Endothelial cell of umbilical vein (primary cell): ENCODE data around the gene ZMYND11. TPM values are rescaled to one million over a fixed set of nuclear protein-coding genes. Genes with fewer than 3 reads are reported as not detected.

Source experiments
- BruUV-seq: library from RNA; stranded (reverse); fragments of 400-500 nt; replicated peaks from 2 replicates; lab custom pipeline; 2021; lab: Mats Ljungman, UMichigan
- CTCF ChIA-PET: fragments of 300-600, 350-600 bp; sonication (Branson Sonifier 250); formaldehyde crosslinking; loops from one replicate; lab custom pipeline; 2021; ENCODE audit warnings: antibody characterized with exemption, inconsistent platforms; lab: Charles Lee
- POLR2A ChIA-PET: fragments of 300-600, 350-600 bp; sonication (Branson Sonifier 250); formaldehyde crosslinking; loops from one replicate; lab custom pipeline; 2021; ENCODE audit warnings: antibody characterized with exemption, inconsistent platforms; lab: Charles Lee
- DNase-seq: peaks from one replicate; pipeline ENCODE4 v3.0.0-alpha.2; 2011; ENCODE audit warnings: low read depth, low spot score
- FAIRE-seq: peaks from 2 replicates; lab custom pipeline; 2011; peaks lifted over from hg19 to GRCh38; lab: Jason Lieb, UNC
- H2AFZ ChIP-seq: 2 replicates; pipeline ENCODE4 v1.6.0; 2012; ENCODE audit warnings: low read depth, low read length, control low read depth, inconsistent platforms
- H3K27ac ChIP-seq: 2 replicates; pipeline ENCODE4 v1.5.1; 2011; ENCODE audit warnings: low read depth, mild to moderate bottlenecking, control low read depth, low read length, moderate library complexity; ENCODE audit not compliant: insufficient read depth
- H3K27me3 ChIP-seq, 2 experiments: 2 replicates each; pipeline versions ENCODE4 v1.6.0 to v1.6.1; 2011; ENCODE audit warnings: low read length in 2 of 2, mixed read lengths in 1 of 2; ENCODE audit not compliant: control insufficient read depth in 2 of 2, insufficient read depth in 2 of 2
- H3K36me3 ChIP-seq, 2 experiments: 2 replicates in 1 of 2; 3 replicates in 1 of 2; pipeline ENCODE4 v1.5.1; 2011; ENCODE audit warnings: low read length in 2 of 2, mild to moderate bottlenecking in 1 of 2, moderate library complexity in 1 of 2; ENCODE audit not compliant: control insufficient read depth in 2 of 2, insufficient read depth in 2 of 2; ENCODE audit errors: extremely low read depth in 1 of 2
- H3K4me1 ChIP-seq: 3 replicates; pipeline ENCODE4 v1.5.1; 2011; ENCODE audit warnings: mild to moderate bottlenecking, low read length; ENCODE audit not compliant: control insufficient read depth, insufficient read depth; ENCODE audit errors: extremely low read depth
- H3K4me2 ChIP-seq: 2 replicates; pipeline ENCODE4 v1.6.1; 2011; ENCODE audit warnings: low read length, control low read depth, mixed read lengths; ENCODE audit not compliant: insufficient read depth
- H3K4me3 ChIP-seq, 3 experiments: fragments of 200-600 bp in 1 of 3; sonication (generic), shearing (Covaris generic) in 1 of 3; replicated peaks in 1 of 3; 2 replicates each; pipeline ENCODE4 v1.5.1; 2011 to 2016; ENCODE audit warnings: control low read depth in 3 of 3, low read length in 3 of 3, mild to moderate bottlenecking in 2 of 3, inconsistent platforms in 1 of 3, low read depth in 1 of 3, moderate library complexity in 1 of 3; ENCODE audit not compliant: insufficient read depth in 1 of 3
- H3K79me2 ChIP-seq: 2 replicates; pipeline ENCODE4 v1.6.0; 2012; ENCODE audit warnings: low read length, inconsistent platforms; ENCODE audit not compliant: control insufficient read depth, insufficient read depth
- H3K9ac ChIP-seq: replicated peaks from 2 replicates; pipeline ENCODE3; 2011; ENCODE audit warnings: low read length, control low read depth; ENCODE audit not compliant: insufficient read depth; ENCODE audit errors: extremely low read depth
- H3K9me1 ChIP-seq: replicated peaks from 3 replicates; pipeline ENCODE4 v1.6.0; 2011; ENCODE audit warnings: mild to moderate bottlenecking, low read length; ENCODE audit not compliant: control insufficient read depth, insufficient read depth; ENCODE audit errors: extremely low read depth
- H3K9me3 ChIP-seq: replicated peaks from 2 replicates; pipeline ENCODE4 v1.5.1; 2012; ENCODE audit warnings: low read length, inconsistent platforms; ENCODE audit not compliant: control insufficient read depth, insufficient read depth
- H4K20me1 ChIP-seq: replicated peaks from 2 replicates; pipeline ENCODE3; 2011; ENCODE audit warnings: mild to moderate bottlenecking, low read length; ENCODE audit not compliant: control insufficient read depth, insufficient read depth; ENCODE audit errors: extremely low read depth
- EZH2 ChIP-seq: IDR thresholded peaks from 2 replicates; pipeline ENCODE4 v1.6.1; 2012; ENCODE audit warnings: borderline replicate concordance, low read depth, mild to moderate bottlenecking, moderate library complexity, low read length, inconsistent platforms; ENCODE audit not compliant: severe bottlenecking
- FOS ChIP-seq: IDR thresholded peaks from 2 replicates; pipeline ENCODE4 v1.6.1; 2011; ENCODE audit warnings: mild to moderate bottlenecking, low read length, moderate library complexity, borderline replicate concordance; ENCODE audit not compliant: insufficient read depth
- GATA2 ChIP-seq: IDR thresholded peaks from 2 replicates; pipeline ENCODE4 v1.7.0; 2011; ENCODE audit warnings: low read depth, mild to moderate bottlenecking, moderate library complexity, mixed read lengths, low read length; ENCODE audit not compliant: insufficient read length, insufficient read depth
- JUN ChIP-seq: IDR thresholded peaks from 2 replicates; pipeline ENCODE4 v1.6.1; 2011; ENCODE audit warnings: borderline replicate concordance, low read depth; ENCODE audit not compliant: insufficient read length, insufficient read depth
- MYC ChIP-seq: IDR thresholded peaks from one replicate; pipeline ENCODE4 v1.6.1; 2011; ENCODE audit warnings: mild to moderate bottlenecking, low read depth, low read length
- POLR2A ChIP-seq: IDR thresholded peaks from 2 replicates; pipeline ENCODE4 v1.6.1; 2012; ENCODE audit warnings: low read depth, mild to moderate bottlenecking, control low read depth, low read length
- POLR2AphosphoS5 ChIP-seq: IDR thresholded peaks from 2 replicates; pipeline ENCODE4 v1.6.1; 2012; ENCODE audit warnings: low read depth, mild to moderate bottlenecking, control low read depth, low read length, moderate library complexity; ENCODE audit not compliant: insufficient read depth
- dilution Hi-C: fragments of 300-500 bp; cut with MboI; formaldehyde crosslinking; loops from one replicate; pipeline ENCODE4 v1.15.0; 2019; ENCODE audit warnings: low sequenced_read_pairs; ENCODE audit not compliant: extremely low pct_ligation_motif_present
- intact Hi-C: fragments of 100-400 bp; cut with micrococcal nuclease; formaldehyde crosslinking; loops from one replicate; pipeline ENCODE4 v1.10.0; 2022
- polyA plus RNA-seq, 4 experiments: library from polyadenylated mRNA; depleted of rRNA in 3 of 4; stranded (reverse) in 3 of 4; unstranded in 1 of 4; fragments of >200 nt; gene quantifications; 2 replicates each; pipeline versions ENCODE4 v1.2.1 to v1.2.3, GENCODE V29; 2011 to 2012; ENCODE audit warnings: missing spikeins in 1 of 4
- total RNA-seq: library from RNA; stranded (reverse); gene quantifications from 2 replicates; pipeline ENCODE4 v1.2.3, GENCODE V29; 2021
- TF ChIP-seq, protein P1 (sequence below): IDR thresholded peaks from 2 replicates; pipeline ENCODE4 v1.6.1; 2011; ENCODE audit not compliant: insufficient read depth, insufficient read length
- TF ChIP-seq, protein P2 (sequence below), 2 donors: IDR thresholded peaks; 1 replicate in 1 of 2; 2 replicates in 1 of 2; pipeline ENCODE4 v1.5.1; 2011; ENCODE audit warnings: low read length in 2 of 2, mild to moderate bottlenecking in 2 of 2, moderate library complexity in 2 of 2, control low read depth in 1 of 2, inconsistent platforms in 1 of 2, low read depth in 1 of 2; ENCODE audit not compliant: insufficient read depth in 1 of 2; ENCODE audit errors: extremely low read depth in 1 of 2

Gene ZMYND11
- total and polyA plus RNA-seq, 2 donors (not counting 3 experiments of a cell fraction or from before 2014, with no cell fraction given), result 17.0 to 56.0 TPM

DNA sequence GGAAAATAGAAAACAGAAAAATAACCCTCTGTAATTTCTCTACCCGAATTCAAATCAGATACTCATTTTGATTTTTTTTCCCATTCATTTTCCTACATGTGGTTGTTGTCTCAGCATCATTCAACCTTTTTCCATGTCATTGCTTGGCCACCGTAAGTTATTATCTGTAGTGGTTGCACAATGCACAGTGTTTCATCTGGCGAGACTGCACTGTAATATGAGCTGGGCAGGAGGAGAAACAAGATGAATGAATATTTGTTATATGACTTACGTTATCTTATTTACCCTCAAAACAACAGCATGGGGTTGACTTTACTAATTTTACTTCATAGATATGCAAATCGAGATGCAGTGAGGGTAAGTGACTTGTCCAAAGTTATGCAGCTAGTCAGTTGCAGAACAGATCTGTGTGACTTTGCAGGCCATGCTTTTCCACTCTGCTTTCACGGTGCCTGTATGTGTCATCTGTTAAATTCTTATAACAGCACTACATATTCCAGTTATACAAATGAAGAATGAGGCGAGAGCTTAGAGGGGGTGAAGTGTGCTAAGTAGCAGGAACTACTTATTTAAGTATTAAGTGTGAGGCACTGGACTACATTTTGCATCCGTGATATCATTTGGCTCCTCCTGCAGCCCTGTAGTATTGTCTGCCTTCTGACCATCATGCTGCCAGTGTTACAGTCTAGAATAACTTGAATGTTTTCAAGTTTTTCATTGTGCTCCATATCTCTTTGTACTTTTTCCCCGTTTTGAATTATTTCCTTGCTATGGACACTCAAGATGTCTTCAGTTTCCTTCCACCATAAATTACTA is 56.7 kb downstream of the ZMYND11 start:
- CTCF ChIA-PET, result no interaction called here
- H3K79me2 ChIP-seq, result peaks cover 15% of the 10 kb centered on the region
- no peak overlapping the region for H3K9ac ChIP-seq
- no peaks in the 10 kb centered on the region for H3K27me3 ChIP-seq
- H3K27ac ChIP-seq, result no peak overlapping the region
- TF ChIP-seq, protein P1, sequence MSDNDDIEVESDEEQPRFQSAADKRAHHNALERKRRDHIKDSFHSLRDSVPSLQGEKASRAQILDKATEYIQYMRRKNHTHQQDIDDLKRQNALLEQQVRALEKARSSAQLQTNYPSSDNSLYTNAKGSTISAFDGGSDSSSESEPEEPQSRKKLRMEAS, result no peak
- TF ChIP-seq, protein P2, sequence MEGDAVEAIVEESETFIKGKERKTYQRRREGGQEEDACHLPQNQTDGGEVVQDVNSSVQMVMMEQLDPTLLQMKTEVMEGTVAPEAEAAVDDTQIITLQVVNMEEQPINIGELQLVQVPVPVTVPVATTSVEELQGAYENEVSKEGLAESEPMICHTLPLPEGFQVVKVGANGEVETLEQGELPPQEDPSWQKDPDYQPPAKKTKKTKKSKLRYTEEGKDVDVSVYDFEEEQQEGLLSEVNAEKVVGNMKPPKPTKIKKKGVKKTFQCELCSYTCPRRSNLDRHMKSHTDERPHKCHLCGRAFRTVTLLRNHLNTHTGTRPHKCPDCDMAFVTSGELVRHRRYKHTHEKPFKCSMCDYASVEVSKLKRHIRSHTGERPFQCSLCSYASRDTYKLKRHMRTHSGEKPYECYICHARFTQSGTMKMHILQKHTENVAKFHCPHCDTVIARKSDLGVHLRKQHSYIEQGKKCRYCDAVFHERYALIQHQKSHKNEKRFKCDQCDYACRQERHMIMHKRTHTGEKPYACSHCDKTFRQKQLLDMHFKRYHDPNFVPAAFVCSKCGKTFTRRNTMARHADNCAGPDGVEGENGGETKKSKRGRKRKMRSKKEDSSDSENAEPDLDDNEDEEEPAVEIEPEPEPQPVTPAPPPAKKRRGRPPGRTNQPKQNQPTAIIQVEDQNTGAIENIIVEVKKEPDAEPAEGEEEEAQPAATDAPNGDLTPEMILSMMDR (IDR thresholded peaks at IDR 0.05; ENCODE audit: extremely low read depth in 1 of 2, insufficient read depth in 1 of 2, low read depth in 1 of 2, low read length in 2 of 2), result no peak
- TF ChIP-seq MYC (no peak), POLR2A (no peak), GATA2 (no peak), POLR2AphosphoS5 (no peak), FOS (no peak), JUN (no peak), EZH2 (no peak)
- intact Hi-C loops (no loop called here), dilution Hi-C loops (no loop called here)
- H3K9me1 ChIP-seq, result peaks cover 2% of the 10 kb centered on the region
- H2AFZ ChIP-seq, result no peak overlapping the region
- FAIRE-seq (no peak), DNase-seq (no peak)
- H3K9me3 ChIP-seq, result no peaks in the 10 kb centered on the region
- POLR2A ChIA-PET, result no interaction called here
- H3K36me3 ChIP-seq, result peaks cover 0 to 5% of the 10 kb centered on the region in 2 experiments
- H3K4me3 ChIP-seq, result no peak overlapping the region
- peaks cover 28% of the 10 kb centered on the region for H3K4me1 ChIP-seq
- BruUV-seq, result no TSS peak
- no peak overlapping the region for H3K4me2 ChIP-seq
- no peaks in the 10 kb centered on the region for H4K20me1 ChIP-seq
